ENCODE results near the gene PRPF18. TPM values are rescaled to one million over a fixed set of nuclear protein-coding genes. Genes with fewer than 3 reads are reported as not detected.

PRPF18 gene
- total RNA-seq, 4 donors from 2014 or later, result 19.8 to 42.4 (median 32.3) TPM

DNA sequence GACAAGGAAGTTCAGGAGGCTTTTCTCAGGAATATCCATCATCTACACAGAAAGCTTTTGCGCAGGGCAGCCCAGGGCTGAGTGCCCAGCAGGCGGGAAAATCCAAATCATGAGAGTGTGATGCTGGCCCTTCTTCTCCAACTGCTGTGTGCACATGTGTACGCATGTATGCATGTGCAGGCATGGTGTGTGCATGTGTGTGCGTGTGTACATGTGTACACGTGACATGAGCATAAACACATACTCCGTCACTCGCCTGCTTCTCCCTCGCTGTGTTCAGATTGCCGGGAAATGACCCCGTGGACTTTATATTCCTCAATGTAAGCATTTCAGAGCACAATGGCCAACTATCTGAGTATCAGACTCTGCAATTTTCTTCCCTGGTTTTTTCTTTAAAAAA lies 85.1 kb downstream of the PRPF18 start:
- TF ChIP-seq EP300 (IDR thresholded peaks at IDR 0.05; ENCODE audit: low read depth) (no peak), POLR2A (IDR thresholded peaks at IDR 0.05) (no peak), POLR2AphosphoS5 (IDR thresholded peaks at IDR 0.05) (no peak)
- TF ChIP-seq, protein P1, sequence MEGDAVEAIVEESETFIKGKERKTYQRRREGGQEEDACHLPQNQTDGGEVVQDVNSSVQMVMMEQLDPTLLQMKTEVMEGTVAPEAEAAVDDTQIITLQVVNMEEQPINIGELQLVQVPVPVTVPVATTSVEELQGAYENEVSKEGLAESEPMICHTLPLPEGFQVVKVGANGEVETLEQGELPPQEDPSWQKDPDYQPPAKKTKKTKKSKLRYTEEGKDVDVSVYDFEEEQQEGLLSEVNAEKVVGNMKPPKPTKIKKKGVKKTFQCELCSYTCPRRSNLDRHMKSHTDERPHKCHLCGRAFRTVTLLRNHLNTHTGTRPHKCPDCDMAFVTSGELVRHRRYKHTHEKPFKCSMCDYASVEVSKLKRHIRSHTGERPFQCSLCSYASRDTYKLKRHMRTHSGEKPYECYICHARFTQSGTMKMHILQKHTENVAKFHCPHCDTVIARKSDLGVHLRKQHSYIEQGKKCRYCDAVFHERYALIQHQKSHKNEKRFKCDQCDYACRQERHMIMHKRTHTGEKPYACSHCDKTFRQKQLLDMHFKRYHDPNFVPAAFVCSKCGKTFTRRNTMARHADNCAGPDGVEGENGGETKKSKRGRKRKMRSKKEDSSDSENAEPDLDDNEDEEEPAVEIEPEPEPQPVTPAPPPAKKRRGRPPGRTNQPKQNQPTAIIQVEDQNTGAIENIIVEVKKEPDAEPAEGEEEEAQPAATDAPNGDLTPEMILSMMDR (IDR thresholded peaks at IDR 0.05), result no peak
- H3K9me3 ChIP-seq, result no peaks in the 10 kb centered on the region
- in situ Hi-C loops (cut with MboI; ENCODE audit: low pct_ligation_motif_present in 1 of 4, low pct_unique_long_range_greater_than_20kb in 1 of 4, low sequenced_read_pairs in 3 of 4) (no loop called here), intact Hi-C loops (cut with DNase I; ENCODE audit: low total_unique reads) (no loop called here)
- H3K27me3 ChIP-seq, result no peaks in the 10 kb centered on the region
- H3K4me3 ChIP-seq, result no peak overlapping the region
- DNase-seq, result no peak
- no peak overlapping the region for H3K27ac ChIP-seq
- no peaks in the 10 kb centered on the region for H3K4me1 ChIP-seq
- 80 to 94% methylated on average over 4 to 10 of the region's 10 CpGs for WGBS, 2 donors (ENCODE audit: low coverage in 1 of 2)
- H3K36me3 ChIP-seq, result no peaks in the 10 kb centered on the region

DNA sequence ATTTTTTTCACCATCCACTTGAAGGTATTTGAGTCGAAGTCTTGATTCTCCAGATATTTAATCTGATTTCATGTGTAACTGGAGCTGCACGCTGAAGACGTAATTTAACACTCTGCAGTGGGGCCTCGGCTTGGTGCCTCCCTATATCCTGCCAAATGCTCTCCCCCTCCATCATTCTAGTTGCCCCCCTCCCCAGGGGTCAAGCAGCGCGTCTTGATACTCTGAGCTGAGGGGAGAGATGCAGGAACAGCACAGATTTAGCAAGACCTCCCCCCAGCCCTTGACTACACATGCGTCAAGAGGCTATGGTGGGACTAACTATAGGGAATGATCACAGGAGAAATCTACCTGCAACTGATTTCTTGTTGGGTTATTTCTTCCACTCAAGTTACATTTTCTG lies 85.8 kb downstream of the PRPF18 start:
- Histone ChIP-seq H3K4me3 (no peak overlapping the region), H3K36me3 (no peaks in the 10 kb centered on the region), H3K9me3 (no peaks in the 10 kb centered on the region), H3K27ac (no peak overlapping the region), H3K27me3 (no peaks in the 10 kb centered on the region), H3K4me1 (no peaks in the 10 kb centered on the region)
- intact Hi-C loops (cut with DNase I; ENCODE audit: low total_unique reads), result no loop called here
- WGBS, 2 donors (ENCODE audit: low coverage in 1 of 2), result 85 to 93% methylated on average over 4 to 7 of the region's 7 CpGs
- in situ Hi-C loops (cut with MboI; ENCODE audit: low pct_ligation_motif_present in 1 of 4, low pct_unique_long_range_greater_than_20kb in 1 of 4, low sequenced_read_pairs in 3 of 4), result no loop called here
- DNase-seq, result no peak
- TF ChIP-seq EP300 (IDR thresholded peaks at IDR 0.05; ENCODE audit: low read depth), result no peak
- TF ChIP-seq POLR2A (IDR thresholded peaks at IDR 0.05), result no peak
- TF ChIP-seq, protein P1 (IDR thresholded peaks at IDR 0.05), result no peak
- no peak for TF ChIP-seq POLR2AphosphoS5 (IDR thresholded peaks at IDR 0.05)

DNA sequence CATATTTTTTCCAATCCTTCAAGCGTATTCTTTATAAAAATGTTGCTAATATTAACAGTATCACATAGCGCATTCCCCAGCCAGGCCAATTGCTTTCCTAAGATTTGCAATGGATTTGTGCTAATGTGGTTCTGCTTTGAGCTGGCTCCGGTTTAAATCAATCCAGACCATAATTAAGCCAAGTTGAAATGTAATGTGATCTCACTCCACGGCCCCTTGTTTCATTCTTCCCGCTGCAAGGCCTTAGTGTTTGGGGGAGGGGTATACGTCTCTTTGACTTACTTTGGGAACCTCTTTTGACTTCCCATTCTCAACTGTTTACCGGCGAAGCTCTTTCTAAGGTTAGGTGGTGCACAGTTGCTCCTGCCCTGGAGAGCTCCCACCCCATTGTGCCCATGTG lies 86.4 kb downstream of the PRPF18 start:
- no peak for DNase-seq
- Histone ChIP-seq H3K4me3 (no peak overlapping the region), H3K9me3 (no peaks in the 10 kb centered on the region), H3K4me1 (no peaks in the 10 kb centered on the region), H3K27me3 (no peaks in the 10 kb centered on the region), H3K27ac (no peak overlapping the region), H3K36me3 (no peaks in the 10 kb centered on the region)
- WGBS, 2 donors (ENCODE audit: low coverage in 1 of 2), result 87 to 88% methylated on average over 4 to 8 of the region's 8 CpGs
- intact Hi-C loops (cut with DNase I; ENCODE audit: low total_unique reads), result no loop called here
- in situ Hi-C loops (cut with MboI; ENCODE audit: low pct_ligation_motif_present in 1 of 4, low pct_unique_long_range_greater_than_20kb in 1 of 4, low sequenced_read_pairs in 3 of 4), result no loop called here
- TF ChIP-seq EP300 (IDR thresholded peaks at IDR 0.05; ENCODE audit: low read depth) (no peak), POLR2A (IDR thresholded peaks at IDR 0.05) (no peak), POLR2AphosphoS5 (IDR thresholded peaks at IDR 0.05) (no peak)
- TF ChIP-seq, protein P1 (IDR thresholded peaks at IDR 0.05), result no peak

DNA sequence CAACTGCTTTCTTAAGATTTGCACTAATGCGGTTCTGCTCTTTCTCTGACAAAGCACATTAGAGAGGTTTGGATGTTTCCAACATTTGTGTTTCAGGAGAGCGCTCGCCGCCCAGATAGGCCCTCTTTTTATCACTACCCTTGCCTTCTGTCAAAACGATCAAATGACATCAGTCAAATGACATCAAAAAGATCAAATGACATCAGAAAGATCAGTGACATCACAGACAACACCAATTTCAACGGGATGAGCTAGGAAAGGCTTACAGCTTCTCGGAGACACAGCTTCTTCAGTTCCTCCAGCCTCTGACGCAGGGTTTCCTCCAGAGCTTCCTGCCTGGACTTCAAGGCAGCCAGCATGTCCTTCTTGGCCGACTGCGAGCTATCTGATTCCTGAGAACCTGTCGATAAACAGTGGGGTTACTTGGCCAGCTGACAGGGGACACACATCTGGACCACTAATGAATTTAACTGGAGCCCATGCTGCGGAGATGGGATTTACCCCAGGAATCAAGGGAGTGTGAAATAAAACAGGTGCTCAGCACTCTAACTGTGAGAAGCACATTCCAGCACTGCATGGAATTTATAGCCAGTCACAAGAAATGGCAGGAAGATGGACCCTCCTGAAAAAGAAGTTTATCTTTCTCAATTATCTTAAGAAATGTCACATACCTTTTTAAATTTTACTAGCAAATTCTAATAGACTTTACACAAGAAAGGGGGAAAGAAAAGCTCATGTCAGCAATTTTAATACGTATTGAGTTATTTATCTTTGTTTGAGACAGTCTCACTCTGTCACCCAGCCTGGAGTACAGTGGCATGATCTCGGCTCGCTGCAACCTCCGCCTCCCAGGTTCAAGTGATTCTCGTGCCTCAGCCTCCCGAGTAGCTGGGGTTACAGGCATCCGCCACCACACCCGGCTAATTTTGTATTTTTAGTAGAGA lies 88.2 kb downstream of the PRPF18 start:
- TF ChIP-seq, protein P1 (IDR thresholded peaks at IDR 0.05), result no peak
- TF ChIP-seq EP300 (IDR thresholded peaks at IDR 0.05; ENCODE audit: low read depth) (no peak), POLR2A (IDR thresholded peaks at IDR 0.05) (no peak), POLR2AphosphoS5 (IDR thresholded peaks at IDR 0.05) (no peak)
- in situ Hi-C loops (cut with MboI; ENCODE audit: low pct_ligation_motif_present in 1 of 4, low pct_unique_long_range_greater_than_20kb in 1 of 4, low sequenced_read_pairs in 3 of 4) (no loop called here), intact Hi-C loops (cut with DNase I; ENCODE audit: low total_unique reads) (loop anchor here (1.0 kb wide), 1 partner anchor 20 kb away; no protein-coding TSS in a partner anchor)
- no peak for DNase-seq
- Histone ChIP-seq H3K27ac (peak overlapping the region in 1 of 4 donors; percentile 21), H3K9me3 (no peaks in the 10 kb centered on the region), H3K4me1 (no peaks in the 10 kb centered on the region), H3K36me3 (no peaks in the 10 kb centered on the region), H3K27me3 (no peaks in the 10 kb centered on the region), H3K4me3 (no peak overlapping the region)
- 81 to 89% methylated on average over 17 to 20 of the region's 20 CpGs for WGBS, 2 donors (ENCODE audit: low coverage in 1 of 2)
